Gastroesophageal sphincter (tissue), 4 donors: ENCODE measurements around the gene LGI2. TPM values are rescaled to one million over a fixed set of nuclear protein-coding genes. Genes with fewer than 3 reads are reported as not detected.

ENCODE experiments used
- ATAC-seq: fragments of 150-250 bp; one replicate; pipeline ENCODE4 v1.9.1; 2016; ENCODE audit warnings: mild to moderate bottlenecking, moderate library complexity
- H3K27ac ChIP-seq, 4 donors: fragments of 200-600 bp; sonication (generic) in 3 of 4; 1 replicate in 3 of 4; 2 replicates in 1 of 4; pipeline ENCODE4 v1.5.1; 2016 to 2019
- H3K27me3 ChIP-seq: fragments of 200-600 bp; sonication (generic); one replicate; pipeline ENCODE4 v1.5.1; 2019
- H3K36me3 ChIP-seq, 2 donors: fragments of 200-600 bp; sonication (generic); one replicate each; pipeline ENCODE4 v1.5.1; 2019; ENCODE audit warnings: control low read depth in 1 of 2
- H3K4me1 ChIP-seq, 3 donors: fragments of 200-600 bp; sonication (generic); 1 replicate in 2 of 3; 2 replicates in 1 of 3; pipeline ENCODE4 v1.5.1; 2016 to 2019; ENCODE audit warnings: control low read depth in 2 of 3
- H3K4me3 ChIP-seq, 2 donors: fragments of 200-600 bp; sonication (generic); one replicate each; pipeline ENCODE4 v1.5.1; 2019; ENCODE audit warnings: mild to moderate bottlenecking in 1 of 2, moderate library complexity in 1 of 2
- H3K9me3 ChIP-seq, 3 donors: fragments of 200-600 bp; sonication (generic); one replicate each; pipeline ENCODE4 v1.5.1; 2017 to 2019; ENCODE audit warnings: control low read depth in 2 of 3
- EP300 ChIP-seq: sonication (generic); formaldehyde crosslinking; IDR thresholded peaks from one replicate; pipeline ENCODE4 v1.6.1; 2017; ENCODE audit warnings: antibody characterized with exemption, mild to moderate bottlenecking
- POLR2A ChIP-seq, 2 donors: fragments of 450-650 bp; IDR thresholded peaks; one replicate each; pipeline ENCODE4 v1.6.1; 2017; ENCODE audit warnings: antibody characterized with exemption in 2 of 2, mild to moderate bottlenecking in 2 of 2, moderate library complexity in 1 of 2
- POLR2AphosphoS5 ChIP-seq: sonication (generic); formaldehyde crosslinking; IDR thresholded peaks from one replicate; pipeline ENCODE4 v1.6.1; 2017; ENCODE audit warnings: antibody characterized with exemption
- WGBS, 2 donors: methylation state at CpG; one replicate each; pipeline ENCODE4 v1.1.5; 2018; ENCODE audit warnings: low coverage in 1 of 2; 5-methylcytosine and 5-hydroxymethylcytosine counted together
- total RNA-seq, 4 donors: library from RNA; depleted of rRNA; stranded (reverse); fragments of >200 nt; gene quantifications; one replicate each; pipeline ENCODE4 v1.1.0, GENCODE V29; 2016
- TF ChIP-seq, protein P1 (sequence below), 4 experiments: fragments of 200-600 bp in 2 of 4; fragments of 450-650 bp in 2 of 4; sonication (generic) in 1 of 4; IDR thresholded peaks; one replicate each; pipeline ENCODE4 v1.5.1; 2017 to 2019; ENCODE audit warnings: antibody characterized with exemption in 4 of 4, mild to moderate bottlenecking in 2 of 4, moderate library complexity in 2 of 4

The LGI2 gene
- total RNA-seq, 4 donors from 2014 or later = 3.2 to 23.0 (median 11.9) TPM

DNA sequence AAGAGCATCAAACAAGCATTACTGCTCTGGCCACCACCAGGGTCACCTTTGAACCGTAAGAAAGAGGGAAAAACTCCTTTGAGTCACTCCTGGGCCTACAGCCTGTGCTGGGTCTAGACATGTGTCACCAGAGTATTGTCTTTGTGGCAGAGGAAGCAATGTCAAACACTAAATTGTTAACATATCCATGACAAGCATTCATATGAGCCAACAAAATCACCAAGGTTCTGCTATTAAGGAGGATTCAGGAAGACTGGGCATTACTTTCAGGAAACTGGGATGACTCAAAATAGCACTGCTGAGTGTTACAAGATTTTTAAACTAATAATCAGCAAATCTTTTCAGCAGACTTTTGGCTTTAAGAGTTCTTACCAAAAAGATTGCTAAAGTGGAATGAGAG is 28.1 kb downstream of the LGI2 start:
- 0 to 89% methylated on average over 1 of the region's 1 CpG for WGBS, 2 donors
- Histone ChIP-seq H3K36me3 (no peaks in the 10 kb centered on the region), H3K27me3 (no peaks in the 10 kb centered on the region), H3K9me3 (no peaks in the 10 kb centered on the region), H3K4me1 (peaks cover 16 to 59% (median 40%) of the 10 kb centered on the region in 3 donors), H3K4me3 (no peak overlapping the region), H3K27ac (peak overlapping the region in 3 of 4 donors; percentile 74 to 84 (median 75))
- no peak for TF ChIP-seq POLR2A (IDR thresholded peaks at IDR 0.05)
- TF ChIP-seq POLR2AphosphoS5 = peak; percentile 58
- TF ChIP-seq EP300 = no peak
- TF ChIP-seq, protein P1, sequence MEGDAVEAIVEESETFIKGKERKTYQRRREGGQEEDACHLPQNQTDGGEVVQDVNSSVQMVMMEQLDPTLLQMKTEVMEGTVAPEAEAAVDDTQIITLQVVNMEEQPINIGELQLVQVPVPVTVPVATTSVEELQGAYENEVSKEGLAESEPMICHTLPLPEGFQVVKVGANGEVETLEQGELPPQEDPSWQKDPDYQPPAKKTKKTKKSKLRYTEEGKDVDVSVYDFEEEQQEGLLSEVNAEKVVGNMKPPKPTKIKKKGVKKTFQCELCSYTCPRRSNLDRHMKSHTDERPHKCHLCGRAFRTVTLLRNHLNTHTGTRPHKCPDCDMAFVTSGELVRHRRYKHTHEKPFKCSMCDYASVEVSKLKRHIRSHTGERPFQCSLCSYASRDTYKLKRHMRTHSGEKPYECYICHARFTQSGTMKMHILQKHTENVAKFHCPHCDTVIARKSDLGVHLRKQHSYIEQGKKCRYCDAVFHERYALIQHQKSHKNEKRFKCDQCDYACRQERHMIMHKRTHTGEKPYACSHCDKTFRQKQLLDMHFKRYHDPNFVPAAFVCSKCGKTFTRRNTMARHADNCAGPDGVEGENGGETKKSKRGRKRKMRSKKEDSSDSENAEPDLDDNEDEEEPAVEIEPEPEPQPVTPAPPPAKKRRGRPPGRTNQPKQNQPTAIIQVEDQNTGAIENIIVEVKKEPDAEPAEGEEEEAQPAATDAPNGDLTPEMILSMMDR (IDR thresholded peaks at IDR 0.05) = peak in 1 of 4 experiments; percentile 16
- peak; percentile 30 for ATAC-seq

DNA sequence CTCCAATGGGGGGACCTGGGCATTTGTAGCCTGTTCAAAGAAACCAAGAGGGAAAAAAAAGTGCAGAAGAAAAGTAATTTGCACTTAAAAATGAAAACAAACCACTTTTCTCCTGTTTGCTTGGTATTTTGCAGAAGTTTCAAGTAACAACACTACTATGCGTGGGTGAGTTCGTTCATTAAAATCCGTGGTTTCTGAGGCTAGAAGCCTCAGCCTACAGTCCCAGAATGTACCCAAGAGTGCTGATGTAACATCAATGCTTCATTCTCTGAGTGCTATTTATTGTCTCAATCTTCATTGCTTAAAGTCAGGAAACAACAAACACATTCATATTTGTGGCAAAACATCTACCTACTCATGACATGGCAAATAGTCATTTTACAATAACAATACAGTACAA is 29.2 kb downstream of the LGI2 start:
- TF ChIP-seq POLR2A (IDR thresholded peaks at IDR 0.05) (no peak), EP300 (no peak), POLR2AphosphoS5 (no peak)
- TF ChIP-seq, protein P1 (IDR thresholded peaks at IDR 0.05) = no peak
- WGBS, 2 donors = 67 to 76% methylated on average over 3 of the region's 3 CpGs
- H3K4me3 ChIP-seq = no peak overlapping the region
- no peaks in the 10 kb centered on the region for H3K9me3 ChIP-seq
- H3K4me1 ChIP-seq = peaks cover 16 to 71% (median 40%) of the 10 kb centered on the region in 3 donors
- H3K27me3 ChIP-seq = no peaks in the 10 kb centered on the region
- H3K27ac ChIP-seq = peak overlapping the region in 3 of 4 donors; percentile 74 to 84 (median 75)
- ATAC-seq = no peak
- H3K36me3 ChIP-seq = no peaks in the 10 kb centered on the region

DNA sequence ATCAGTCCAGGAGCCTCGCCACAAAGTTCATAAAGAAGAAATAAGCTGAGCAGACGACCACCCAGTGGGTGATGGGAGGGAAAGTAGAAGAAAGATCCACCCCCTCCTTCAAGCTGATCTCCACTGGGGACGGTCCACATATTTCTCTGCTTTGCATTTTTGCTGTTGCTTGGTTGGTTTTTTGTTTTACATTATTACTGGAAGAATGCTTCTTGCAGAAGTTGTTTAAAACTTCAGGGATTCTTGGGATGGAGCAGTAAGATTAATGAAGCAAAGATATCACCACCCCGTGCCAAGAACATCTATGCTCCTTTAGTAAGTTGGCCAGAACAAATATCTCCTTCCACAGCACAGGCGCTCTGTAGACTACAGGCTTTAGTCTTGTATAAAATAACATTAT is 30.1 kb downstream of the LGI2 start:
- no peaks in the 10 kb centered on the region for H3K27me3 ChIP-seq
- H3K9me3 ChIP-seq = no peaks in the 10 kb centered on the region
- peak; percentile 66 for ATAC-seq
- H3K27ac ChIP-seq = peak overlapping the region; percentile 69 to 84 (median 74)
- no peak overlapping the region for H3K4me3 ChIP-seq
- 25 to 33% methylated on average over 5 of the region's 5 CpGs for WGBS, 2 donors
- H3K4me1 ChIP-seq = peaks cover 16 to 80% (median 40%) of the 10 kb centered on the region in 3 donors
- H3K36me3 ChIP-seq = no peaks in the 10 kb centered on the region
- TF ChIP-seq, protein P1 (IDR thresholded peaks at IDR 0.05) = no peak
- TF ChIP-seq EP300 (no peak), POLR2AphosphoS5 (no peak), POLR2A (IDR thresholded peaks at IDR 0.05) (no peak)

DNA sequence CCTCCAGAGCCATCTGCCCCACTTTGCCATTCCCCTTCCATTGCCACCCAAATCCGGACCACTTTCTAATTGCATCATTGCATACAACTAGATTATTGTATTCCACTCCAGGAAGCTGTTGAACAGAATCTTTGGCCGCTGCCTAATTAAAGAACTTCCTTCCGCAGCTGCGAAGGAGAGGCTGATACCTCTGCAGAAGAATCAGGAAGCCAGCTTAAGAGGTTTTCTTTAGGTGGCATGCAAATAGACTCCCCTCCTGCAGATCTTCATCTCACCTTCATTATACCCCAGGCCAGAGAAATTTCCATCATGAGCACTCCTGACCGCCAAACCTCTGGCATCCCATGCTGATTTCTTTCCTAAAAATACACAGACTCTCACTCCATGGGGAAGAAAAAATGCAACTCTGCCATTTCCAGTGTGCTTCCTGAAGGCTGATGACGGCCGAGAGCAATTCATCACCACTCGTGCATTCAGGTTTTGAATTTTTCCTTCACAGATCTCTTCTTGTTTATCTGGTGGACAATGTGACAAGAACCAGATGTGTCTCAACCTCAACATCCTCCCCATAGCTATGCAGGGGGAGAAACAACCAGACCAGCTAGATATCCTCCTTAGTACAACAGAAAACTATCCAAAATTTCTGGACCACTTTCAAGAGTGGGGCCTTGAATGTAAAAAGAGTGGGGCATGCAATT is 31.2 kb downstream of the LGI2 start:
- Histone ChIP-seq H3K27ac (peak overlapping the region in 3 of 4 donors; percentile 73 to 75 (median 74)), H3K27me3 (no peaks in the 10 kb centered on the region), H3K9me3 (peaks cover 0 to 6% (median 0%) of the 10 kb centered on the region in 3 donors), H3K4me1 (peaks cover 16 to 84% (median 40%) of the 10 kb centered on the region in 3 donors), H3K36me3 (no peaks in the 10 kb centered on the region), H3K4me3 (no peak overlapping the region)
- TF ChIP-seq, protein P1 (IDR thresholded peaks at IDR 0.05) = no peak
- TF ChIP-seq POLR2AphosphoS5 (peak; percentile 8), EP300 (no peak)
- no peak for ATAC-seq
- WGBS, 2 donors = 7 to 11% methylated on average over 7 to 8 of the region's 8 CpGs
